Panc1 (cell line): ENCODE results near the gene BPTF.

Source experiments
- CTCF ChIP-seq: fragments of 450-650 bp; IDR thresholded peaks from 2 replicates; pipeline ENCODE4 v1.5.1; 2017; ENCODE audit warnings: mild to moderate bottlenecking
- POLR2AphosphoS5 ChIP-seq: IDR thresholded peaks from 2 replicates; pipeline ENCODE4 v1.6.1; 2012; ENCODE audit warnings: mild to moderate bottlenecking, low read depth, low read length, moderate library complexity
- REST ChIP-seq, 2 experiments: IDR thresholded peaks; 2 replicates each; pipeline ENCODE4 v1.6.1; 2011 to 2012; ENCODE audit warnings: low read depth in 2 of 2, control low read depth in 1 of 2, low read length in 1 of 2, mild to moderate bottlenecking in 1 of 2, moderate library complexity in 1 of 2; ENCODE audit not compliant: insufficient read depth in 1 of 2
- SIN3A ChIP-seq: IDR thresholded peaks from 2 replicates; pipeline ENCODE4 v1.6.1; 2012; ENCODE audit warnings: low read depth, mild to moderate bottlenecking, low read length, moderate library complexity, borderline replicate concordance; ENCODE audit not compliant: insufficient read depth
- TCF7L2 ChIP-seq: IDR thresholded peaks from 2 replicates; pipeline ENCODE4 v1.6.1; 2011; ENCODE audit warnings: mild to moderate bottlenecking, low read depth, low read length, inconsistent platforms

GRCh38 chr17:67838538-67838937 lies 13.2 kb downstream of the BPTF start:
- TF ChIP-seq SIN3A = no peak
- TF ChIP-seq CTCF = no peak
- TF ChIP-seq REST (IDR thresholded peaks at IDR 0.05; ENCODE audit: insufficient read depth in 1 of 2, low read depth in 2 of 2, low read length in 1 of 2) = no peak
- TF ChIP-seq POLR2AphosphoS5 = no peak
- TF ChIP-seq TCF7L2 = no peak
